DLD1 (cell line): ENCODE measurements around the gene MEF2C.

Experiments
- in situ Hi-C: cut with HindIII; loops from 2 replicates; pipeline ENCODE4 v1.10.0; 2017; ENCODE audit warnings: low sequenced_read_pairs

Gene MEF2C

GRCh38 chr5:88680253-88681132 lies 202.5 kb downstream of the MEF2C start:
- in situ Hi-C loops: loop anchor here (25.0 kb wide), 1 partner anchor 543 kb away; no protein-coding TSS in a partner anchor

- in situ Hi-C loops: loop anchor here (25.0 kb wide), 1 partner anchor 542 kb away; no protein-coding TSS in a partner anchor
Measured at GRCh38 chr5:88679638-88680037, 203.3 kb downstream of the MEF2C start.

GRCh38 chr5:88678770-88679381 lies 204.1 kb downstream of the MEF2C start:
- in situ Hi-C loops: loop anchor here (25.0 kb wide), 1 partner anchor 542 kb away; no protein-coding TSS in a partner anchor

GRCh38 chr5:88677943-88678769 lies 204.8 kb downstream of the MEF2C start:
- in situ Hi-C loops: loop anchor here (25.0 kb wide), 1 partner anchor 541 kb away; no protein-coding TSS in a partner anchor

GRCh38 chr5:88677376-88677895 lies 205.5 kb downstream of the MEF2C start:
- in situ Hi-C loops: loop anchor here (25.0 kb wide), 1 partner anchor 540 kb away; no protein-coding TSS in a partner anchor

- in situ Hi-C loops: loop anchor here (25.0 kb wide), 1 partner anchor 540 kb away; no protein-coding TSS in a partner anchor
Measured at GRCh38 chr5:88676637-88677375, 206.2 kb downstream of the MEF2C start.

- in situ Hi-C loops: loop anchor here (25.0 kb wide), 1 partner anchor 539 kb away; no protein-coding TSS in a partner anchor
Measured at GRCh38 chr5:88675708-88676636, 207.0 kb downstream of the MEF2C start.

- in situ Hi-C loops: loop anchor here (25.0 kb wide), 1 partner anchor 538 kb away; no protein-coding TSS in a partner anchor
Measured at GRCh38 chr5:88675168-88675707, 207.7 kb downstream of the MEF2C start.

GRCh38 chr5:88674356-88675167 lies 208.4 kb downstream of the MEF2C start:
- in situ Hi-C loops: loop anchor here (25.0 kb wide), 1 partner anchor 537 kb away; no protein-coding TSS in a partner anchor

- in situ Hi-C loops: no loop called here
Measured at GRCh38 chr5:88673253-88674105, 209.5 kb downstream of the MEF2C start.

- in situ Hi-C loops: no loop called here
Measured at GRCh38 chr5:88672644-88673252, 210.2 kb downstream of the MEF2C start.

- in situ Hi-C loops: no loop called here
Measured at GRCh38 chr5:88671505-88672499, 211.2 kb downstream of the MEF2C start.

GRCh38 chr5:88671106-88671504 lies 211.9 kb downstream of the MEF2C start:
- in situ Hi-C loops: no loop called here

GRCh38 chr5:88670461-88670860 lies 212.5 kb downstream of the MEF2C start:
- in situ Hi-C loops: no loop called here
